HepG2 (cell line): ENCODE measurements around the gene TBC1D4. TPM values are rescaled to one million over a fixed set of nuclear protein-coding genes. Genes with fewer than 3 reads are reported as not detected.
A peak's percentile ranks its signal among the peaks of the same experiment; 100 is the strongest.

Experiments used
- AHDC1 ChIP-seq: sonication (generic); formaldehyde crosslinking; IDR thresholded peaks from 2 replicates; pipeline ENCODE4 v1.5.1; 2020; ENCODE audit warnings: mild to moderate bottlenecking, missing genetic modification reagents, borderline replicate concordance
- CBFB ChIP-seq: sonication (generic); formaldehyde crosslinking; IDR thresholded peaks from 2 replicates; pipeline ENCODE4 v1.4.0; 2020; ENCODE audit warnings: missing genetic modification reagents
- GFI1 ChIP-seq: sonication (generic); formaldehyde crosslinking; IDR thresholded peaks from 2 replicates; pipeline ENCODE4 v1.5.0; 2020; ENCODE audit warnings: missing genetic modification reagents, mild to moderate bottlenecking, borderline replicate concordance
- HMGXB3 ChIP-seq: sonication (generic); formaldehyde crosslinking; IDR thresholded peaks from 2 replicates; pipeline ENCODE4 v1.4.0; 2020; ENCODE audit warnings: missing genetic modification reagents, borderline replicate concordance
- HNRNPLL ChIP-seq: fragments of 200-400 bp; formaldehyde crosslinking; IDR thresholded peaks from 2 replicates; pipeline ENCODE4 v1.6.1; 2017; ENCODE audit warnings: mild to moderate bottlenecking, low read depth, low read length; ENCODE audit not compliant: poor library complexity, severe bottlenecking
- IRF9 ChIP-seq: sonication (generic); formaldehyde crosslinking; IDR thresholded peaks from 2 replicates; pipeline ENCODE4 v1.8.0; 2022; ENCODE audit warnings: missing genetic modification reagents, mild to moderate bottlenecking, borderline replicate concordance
- MED1 ChIP-seq: sonication (generic); formaldehyde crosslinking; IDR thresholded peaks from 2 replicates; pipeline ENCODE4 v1.4.0; 2020; ENCODE audit warnings: missing genetic modification reagents
- MZF1 ChIP-seq: sonication (generic); formaldehyde crosslinking; IDR thresholded peaks from 2 replicates; pipeline ENCODE4 v1.8.1; 2023; ENCODE audit warnings: mild to moderate bottlenecking, missing genetic modification reagents, borderline replicate concordance
- NBN ChIP-seq: fragments of 450-650 bp; conservative IDR thresholded peaks from 2 replicates; pipeline ENCODE4 v1.6.1; 2017
- NCOA1 ChIP-seq: sonication (generic); formaldehyde crosslinking; IDR thresholded peaks from 2 replicates; pipeline ENCODE4 v1.9.0; 2021; ENCODE audit warnings: missing genetic modification reagents
- SP1 ChIP-seq, 2 experiments: fragments of 450-650 bp in 1 of 2; sonication (generic) in 1 of 2; formaldehyde crosslinking in 1 of 2; IDR thresholded peaks; 2 replicates each; pipeline versions ENCODE4 v1.4.0 to v1.6.1; 2016 to 2020; ENCODE audit warnings: missing genetic modification reagents in 1 of 2
- SRY ChIP-seq: sonication (generic); formaldehyde crosslinking; IDR thresholded peaks from 2 replicates; pipeline ENCODE4 v1.8.0; 2022; ENCODE audit warnings: mild to moderate bottlenecking, missing genetic modification reagents
- THAP11 ChIP-seq: IDR thresholded peaks from 2 replicates; pipeline ENCODE4 v1.6.1; 2016; ENCODE audit warnings: missing biosample characterization, missing genetic modification reagents
- ZNF292 ChIP-seq: sonication (generic); formaldehyde crosslinking; IDR thresholded peaks from 2 replicates; pipeline ENCODE4 v1.8.1; 2022; ENCODE audit warnings: mild to moderate bottlenecking, low read depth, missing genetic modification reagents, borderline replicate concordance
- ZNF33B ChIP-seq: sonication (generic); formaldehyde crosslinking; IDR thresholded peaks from 2 replicates; pipeline ENCODE4 v1.5.1; 2020; ENCODE audit warnings: mild to moderate bottlenecking, missing genetic modification reagents
- polyA plus RNA-seq, 8 experiments: library from polyadenylated mRNA; depleted of rRNA in 3 of 8; stranded (reverse) in 7 of 8; unstranded in 1 of 8; fragments of >200 nt; fragmentation: Illumina TruSeq in 4 of 8; extraction: Trizol in 4 of 8; gene quantifications; 2 replicates each; pipeline versions ENCODE4 v1.2.1 to v1.2.3, GENCODE V29; 2011 to 2016; ENCODE audit warnings: low read depth in 4 of 8, missing spikeins in 1 of 8, mixed read lengths in 1 of 8; ENCODE audit not compliant: insufficient read depth in 1 of 8
- total RNA-seq, 5 experiments: library from RNA; depleted of rRNA; stranded (reverse); fragments of >200 nt; fragmentation: Illumina TruSeq; extraction: Trizol; gene quantifications; 2 replicates each; pipeline ENCODE4 v1.2.3, GENCODE V29; 2016; ENCODE audit warnings: low read depth in 1 of 5
- TF ChIP-seq, protein P1 (sequence below): sonication (generic); formaldehyde crosslinking; conservative IDR thresholded peaks from 2 replicates; pipeline ENCODE4 v1.8.0; 2022; ENCODE audit warnings: missing genetic modification reagents

Gene TBC1D4
- total and polyA plus RNA-seq, 2 of the 13 experiments (the other 11 are each of a cell fraction or from before 2014, with no cell fraction given), result 35.9 to 64.4 TPM

DNA sequence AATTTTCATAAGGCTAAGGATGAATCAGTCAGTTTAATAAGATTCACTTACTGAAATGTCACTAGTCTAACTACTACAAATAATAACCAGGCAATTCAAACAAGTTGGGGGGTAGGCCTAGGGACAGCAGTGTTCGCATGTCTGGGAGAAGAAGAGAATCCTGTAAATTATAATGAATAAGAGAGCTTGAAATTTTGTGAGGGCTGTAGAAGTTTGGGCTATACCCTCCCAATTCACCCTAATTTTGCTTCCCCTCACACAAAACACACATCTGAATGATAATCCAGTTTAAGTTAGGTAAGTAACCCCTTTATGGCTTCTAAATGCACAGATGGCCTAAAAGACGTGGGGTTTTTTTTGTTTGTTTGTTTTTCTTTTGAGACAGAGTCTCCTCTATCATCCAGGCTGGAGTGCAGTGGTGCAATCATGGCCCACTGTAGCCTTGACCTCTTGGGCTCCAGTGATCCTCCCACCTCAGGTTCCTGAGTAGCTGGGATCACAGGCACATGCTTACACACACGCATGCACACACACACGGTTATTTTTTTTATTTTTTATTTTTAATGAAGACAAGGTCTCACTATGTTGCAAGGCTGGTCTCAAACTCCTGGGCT is 69.9 kb downstream of the TBC1D4 start (continued):
- TF ChIP-seq ZNF292 (CRISPR knock-in tag) (peak; percentile 76; the same call in 1 of the 2 replicates), MED1 (CRISPR knock-in tag) (peak; percentile 93), HNRNPLL (no peak), NBN (no peak), SRY (CRISPR knock-in tag) (no peak), IRF9 (CRISPR knock-in tag) (no peak), NCOA1 (peak; percentile 43; the same call in 1 of the 2 replicates), HMGXB3 (CRISPR knock-in tag) (0 out of 2 replicates have a peak, but pooled peaks have one; percentile 62), SP1 (IDR thresholded peaks at IDR 0.05) (no peak), SP1 (CRISPR knock-in tag; IDR thresholded peaks at IDR 0.05) (no peak), THAP11 (CRISPR knock-in tag) (peak; percentile 73), CBFB (CRISPR knock-in tag) (0 out of 2 replicates have a peak, but pooled peaks have one; percentile 22), GFI1 (CRISPR knock-in tag) (peak; percentile 57; the same call in 1 of the 2 replicates), AHDC1 (CRISPR knock-in tag) (peak; percentile 95), ZNF33B (CRISPR knock-in tag) (no peak), MZF1 (no peak)
- TF ChIP-seq, protein P1, sequence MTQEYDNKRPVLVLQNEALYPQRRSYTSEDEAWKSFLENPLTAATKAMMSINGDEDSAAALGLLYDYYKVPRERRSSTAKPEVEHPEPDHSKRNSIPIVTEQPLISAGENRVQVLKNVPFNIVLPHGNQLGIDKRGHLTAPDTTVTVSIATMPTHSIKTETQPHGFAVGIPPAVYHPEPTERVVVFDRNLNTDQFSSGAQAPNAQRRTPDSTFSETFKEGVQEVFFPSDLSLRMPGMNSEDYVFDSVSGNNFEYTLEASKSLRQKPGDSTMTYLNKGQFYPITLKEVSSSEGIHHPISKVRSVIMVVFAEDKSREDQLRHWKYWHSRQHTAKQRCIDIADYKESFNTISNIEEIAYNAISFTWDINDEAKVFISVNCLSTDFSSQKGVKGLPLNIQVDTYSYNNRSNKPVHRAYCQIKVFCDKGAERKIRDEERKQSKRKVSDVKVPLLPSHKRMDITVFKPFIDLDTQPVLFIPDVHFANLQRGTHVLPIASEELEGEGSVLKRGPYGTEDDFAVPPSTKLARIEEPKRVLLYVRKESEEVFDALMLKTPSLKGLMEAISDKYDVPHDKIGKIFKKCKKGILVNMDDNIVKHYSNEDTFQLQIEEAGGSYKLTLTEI (CRISPR knock-in tag), result no peak
